Neutrophil (primary cell): ENCODE data around the gene TMEM132D.

ENCODE experiments used
- H3K27ac ChIP-seq: fragments of 200-600 bp; sonication (generic); 2 replicates; pipeline ENCODE4 v1.5.1; 2016; ENCODE audit warnings: mild to moderate bottlenecking, moderate library complexity
- H3K27me3 ChIP-seq: fragments of 200-600 bp; sonication (generic); 2 replicates; pipeline ENCODE4 v1.6.0; 2016; ENCODE audit warnings: mild to moderate bottlenecking
- H3K36me3 ChIP-seq: fragments of 200-600 bp; sonication (generic); 2 replicates; pipeline ENCODE4 v1.5.1; 2017
- H3K4me1 ChIP-seq, 2 experiments: fragments of 200-600 bp in 1 of 2; sonication (generic) in 1 of 2; 1 replicate in 1 of 2; 2 replicates in 1 of 2; pipeline versions ENCODE4 v1.5.1 to v1.6.1; 2013 to 2016; ENCODE audit warnings: low read depth in 1 of 2, low read length in 1 of 2, mild to moderate bottlenecking in 1 of 2, moderate library complexity in 1 of 2; ENCODE audit not compliant: control insufficient read depth in 1 of 2, insufficient read depth in 1 of 2
- H3K4me3 ChIP-seq, 2 experiments: fragments of 200-600 bp in 1 of 2; sonication (generic) in 1 of 2; 1 replicate in 1 of 2; 2 replicates in 1 of 2; pipeline ENCODE4 v1.5.1; 2013 to 2016; ENCODE audit warnings: low read depth in 1 of 2, low read length in 1 of 2, mild to moderate bottlenecking in 1 of 2, moderate library complexity in 1 of 2
- H3K9me3 ChIP-seq: fragments of 200-600 bp; sonication (generic); 2 replicates; pipeline ENCODE4 v1.5.1; 2016
- CTCF ChIP-seq: fragments of 200-600 bp; sonication (generic); IDR thresholded peaks from 2 replicates; pipeline ENCODE4 v1.5.1; 2016; ENCODE audit warnings: antibody characterized with exemption

TMEM132D gene

GRCh38 chr12:129716825-129717224 is 187.0 kb downstream of the TMEM132D start:
- no peak overlapping the region for H3K27ac ChIP-seq
- no peak overlapping the region for H3K4me3 ChIP-seq
- no peaks in the 10 kb centered on the region for H3K27me3 ChIP-seq
- H3K4me1 ChIP-seq: no peaks in the 10 kb centered on the region
- no peaks in the 10 kb centered on the region for H3K9me3 ChIP-seq
- no peak for TF ChIP-seq CTCF
- no peaks in the 10 kb centered on the region for H3K36me3 ChIP-seq

- H3K36me3 ChIP-seq: no peaks in the 10 kb centered on the region
- TF ChIP-seq CTCF: no peak
- H3K27me3 ChIP-seq: no peaks in the 10 kb centered on the region
- H3K27ac ChIP-seq: no peak overlapping the region
- no peaks in the 10 kb centered on the region for H3K9me3 ChIP-seq
- H3K4me3 ChIP-seq: no peak overlapping the region
- H3K4me1 ChIP-seq: no peaks in the 10 kb centered on the region
Measured at GRCh38 chr12:129706716-129707115, 197.1 kb downstream of the TMEM132D start.

- TF ChIP-seq CTCF: no peak
- H3K9me3 ChIP-seq: no peaks in the 10 kb centered on the region
- no peaks in the 10 kb centered on the region for H3K36me3 ChIP-seq
- no peak overlapping the region for H3K4me3 ChIP-seq
- H3K4me1 ChIP-seq: no peaks in the 10 kb centered on the region
- H3K27me3 ChIP-seq: no peaks in the 10 kb centered on the region
- H3K27ac ChIP-seq: no peak overlapping the region
Measured at GRCh38 chr12:129704232-129704830, 199.5 kb downstream of the TMEM132D start.

- H3K9me3 ChIP-seq: no peaks in the 10 kb centered on the region
- H3K27me3 ChIP-seq: no peaks in the 10 kb centered on the region
- H3K36me3 ChIP-seq: no peaks in the 10 kb centered on the region
- H3K27ac ChIP-seq: no peak overlapping the region
- TF ChIP-seq CTCF: no peak
- no peak overlapping the region for H3K4me3 ChIP-seq
- no peaks in the 10 kb centered on the region for H3K4me1 ChIP-seq
Measured at GRCh38 chr12:129701631-129702101, 202.2 kb downstream of the TMEM132D start.

GRCh38 chr12:129700036-129700435 is 203.8 kb downstream of the TMEM132D start:
- no peaks in the 10 kb centered on the region for H3K27me3 ChIP-seq
- no peak overlapping the region for H3K27ac ChIP-seq
- H3K4me1 ChIP-seq: no peaks in the 10 kb centered on the region
- no peak overlapping the region for H3K4me3 ChIP-seq
- TF ChIP-seq CTCF: no peak
- H3K36me3 ChIP-seq: no peaks in the 10 kb centered on the region
- no peaks in the 10 kb centered on the region for H3K9me3 ChIP-seq

GRCh38 chr12:129696926-129697325 is 206.9 kb downstream of the TMEM132D start:
- Histone ChIP-seq H3K9me3 (no peaks in the 10 kb centered on the region), H3K4me3 (no peak overlapping the region), H3K36me3 (no peaks in the 10 kb centered on the region), H3K27ac (no peak overlapping the region), H3K4me1 (no peaks in the 10 kb centered on the region), H3K27me3 (no peaks in the 10 kb centered on the region)
- no peak for TF ChIP-seq CTCF
